MM.1S (cell line): Measurements from ENCODE around the gene SRPK3.

Experiments
- DNase-seq: peaks from one replicate; pipeline ENCODE4 v3.0.0-alpha.2; 2015
- H2AFZ ChIP-seq: fragments of 300-600 bp; sonication (generic); 2 replicates; pipeline ENCODE4 v1.6.0; 2016; ENCODE audit warnings: antibody characterized with exemption, low read length
- H3F3A ChIP-seq: fragments of 300-600 bp; sonication (generic); 2 replicates; pipeline ENCODE4 v1.6.1; 2016; ENCODE audit warnings: mild to moderate bottlenecking, antibody characterized with exemption, low read length, moderate library complexity, mixed read lengths; ENCODE audit not compliant: insufficient read depth
- H3K27ac ChIP-seq: fragments of 300-600 bp; sonication (generic); 2 replicates; pipeline ENCODE4 v1.5.1; 2016; ENCODE audit warnings: mild to moderate bottlenecking, low read length
- H3K27me3 ChIP-seq: fragments of 300-600 bp; sonication (generic); replicated peaks from 2 replicates; pipeline ENCODE4 v1.6.0; 2016; ENCODE audit warnings: low read length; ENCODE audit not compliant: insufficient read depth
- H3K36me3 ChIP-seq: fragments of 300-600 bp; sonication (generic); replicated peaks from 2 replicates; pipeline ENCODE4 v1.6.1; 2016; ENCODE audit warnings: mild to moderate bottlenecking, low read length, mixed read lengths; ENCODE audit not compliant: insufficient read depth
- H3K4me1 ChIP-seq: fragments of 300-600 bp; sonication (generic); 2 replicates; pipeline ENCODE4 v1.6.1; 2016; ENCODE audit warnings: low read length, mixed read lengths
- H3K4me2 ChIP-seq: fragments of 300-600 bp; sonication (generic); 2 replicates; pipeline ENCODE4 v1.6.0; 2016; ENCODE audit warnings: low read depth, low read length
- H3K4me3 ChIP-seq: fragments of 300-600 bp; sonication (generic); 2 replicates; pipeline ENCODE4 v1.5.1; 2016; ENCODE audit warnings: low read length, mixed read lengths
- H3K79me2 ChIP-seq: fragments of 300-600 bp; sonication (generic); 2 replicates; pipeline ENCODE4 v1.6.1; 2016; ENCODE audit warnings: mixed run types, low read length, mixed read lengths
- H3K9ac ChIP-seq: fragments of 300-600 bp; sonication (generic); 2 replicates; pipeline ENCODE4 v1.6.1; 2016; ENCODE audit warnings: low read length, mixed read lengths
- H3K9me2 ChIP-seq: fragments of 300-600 bp; sonication (generic); replicated peaks from 2 replicates; pipeline ENCODE4 v1.6.1; 2016; ENCODE audit warnings: mild to moderate bottlenecking, low read length, mixed read lengths; ENCODE audit not compliant: insufficient read depth
- H3K9me3 ChIP-seq: fragments of 300-600 bp; sonication (generic); replicated peaks from 2 replicates; pipeline ENCODE4 v1.6.1; 2016; ENCODE audit warnings: mild to moderate bottlenecking, low read length, mixed read lengths; ENCODE audit not compliant: insufficient read depth
- H4K20me1 ChIP-seq: fragments of 300-600 bp; sonication (generic); 2 replicates; pipeline ENCODE4 v1.6.1; 2016; ENCODE audit warnings: mild to moderate bottlenecking, low read length, moderate library complexity, mixed read lengths; ENCODE audit not compliant: insufficient read depth
- EZH2 ChIP-seq: fragments of 300-600 bp; sonication (generic); optimal IDR thresholded peaks from 2 replicates; pipeline ENCODE3; 2017; ENCODE audit warnings: low read depth, mild to moderate bottlenecking, antibody characterized with exemption, low read length, mixed read lengths
- EZH2phosphoT487 ChIP-seq: fragments of 300-600 bp; sonication (generic); IDR thresholded peaks from 2 replicates; pipeline ENCODE4 v1.6.1; 2018; ENCODE audit warnings: antibody characterized with exemption, low read length
- TF ChIP-seq, protein P1 (sequence below): fragments of 300-600 bp; sonication (generic); IDR thresholded peaks from 2 replicates; pipeline ENCODE4 v1.5.1; 2016; ENCODE audit warnings: antibody characterized with exemption, low read length, mixed read lengths

SRPK3 gene

DNA sequence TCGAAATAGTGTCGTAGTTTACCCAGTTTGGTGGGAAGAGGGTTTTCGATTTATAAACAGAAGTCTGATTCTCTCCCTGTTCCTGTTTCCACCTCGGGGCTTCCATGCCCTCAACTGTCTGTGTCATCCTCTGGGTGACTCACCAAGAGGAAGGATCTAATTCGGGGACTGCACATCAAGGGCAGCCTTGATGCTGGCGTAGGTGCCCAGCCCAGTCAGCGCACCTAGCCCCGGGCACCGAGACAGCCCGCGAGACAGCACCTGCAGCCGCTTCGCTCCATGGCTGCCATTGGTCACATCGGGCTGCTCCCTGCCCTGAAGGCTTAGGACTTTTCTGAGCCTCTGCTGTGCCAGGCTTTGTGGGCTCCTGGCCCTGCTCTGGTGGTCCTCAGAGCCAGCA lies 48.4 kb upstream of the SRPK3 start:
- no peak overlapping the region for H2AFZ ChIP-seq
- H3K36me3 ChIP-seq: no peaks in the 10 kb centered on the region
- H3K9me3 ChIP-seq: no peaks in the 10 kb centered on the region
- no peak overlapping the region for H3K4me3 ChIP-seq
- H3K9ac ChIP-seq: no peak overlapping the region
- H3K27ac ChIP-seq: no peak overlapping the region
- DNase-seq: no peak
- H3F3A ChIP-seq: peaks cover 9% of the 10 kb centered on the region
- TF ChIP-seq EZH2: no peak
- TF ChIP-seq EZH2phosphoT487: no peak
- TF ChIP-seq, protein P1, sequence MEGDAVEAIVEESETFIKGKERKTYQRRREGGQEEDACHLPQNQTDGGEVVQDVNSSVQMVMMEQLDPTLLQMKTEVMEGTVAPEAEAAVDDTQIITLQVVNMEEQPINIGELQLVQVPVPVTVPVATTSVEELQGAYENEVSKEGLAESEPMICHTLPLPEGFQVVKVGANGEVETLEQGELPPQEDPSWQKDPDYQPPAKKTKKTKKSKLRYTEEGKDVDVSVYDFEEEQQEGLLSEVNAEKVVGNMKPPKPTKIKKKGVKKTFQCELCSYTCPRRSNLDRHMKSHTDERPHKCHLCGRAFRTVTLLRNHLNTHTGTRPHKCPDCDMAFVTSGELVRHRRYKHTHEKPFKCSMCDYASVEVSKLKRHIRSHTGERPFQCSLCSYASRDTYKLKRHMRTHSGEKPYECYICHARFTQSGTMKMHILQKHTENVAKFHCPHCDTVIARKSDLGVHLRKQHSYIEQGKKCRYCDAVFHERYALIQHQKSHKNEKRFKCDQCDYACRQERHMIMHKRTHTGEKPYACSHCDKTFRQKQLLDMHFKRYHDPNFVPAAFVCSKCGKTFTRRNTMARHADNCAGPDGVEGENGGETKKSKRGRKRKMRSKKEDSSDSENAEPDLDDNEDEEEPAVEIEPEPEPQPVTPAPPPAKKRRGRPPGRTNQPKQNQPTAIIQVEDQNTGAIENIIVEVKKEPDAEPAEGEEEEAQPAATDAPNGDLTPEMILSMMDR: no peak
- no peaks in the 10 kb centered on the region for H3K27me3 ChIP-seq
- peaks cover 3% of the 10 kb centered on the region; the same call in 1 of the 2 replicates for H3K79me2 ChIP-seq
- no peaks in the 10 kb centered on the region for H4K20me1 ChIP-seq
- H3K9me2 ChIP-seq: no peaks in the 10 kb centered on the region
- H3K4me1 ChIP-seq: peaks cover 14% of the 10 kb centered on the region
- no peak overlapping the region for H3K4me2 ChIP-seq

GRCh38 chrX:153733651-153734240 lies 47.1 kb upstream of the SRPK3 start:
- no peak for DNase-seq
- no peak overlapping the region for H3K4me2 ChIP-seq
- H3K9me2 ChIP-seq: no peaks in the 10 kb centered on the region
- peaks cover 9% of the 10 kb centered on the region for H3F3A ChIP-seq
- no peak overlapping the region for H2AFZ ChIP-seq
- TF ChIP-seq EZH2 (no peak), EZH2phosphoT487 (no peak)
- TF ChIP-seq, protein P1: no peak
- H3K9ac ChIP-seq: no peak overlapping the region
- H3K27ac ChIP-seq: no peak overlapping the region
- H3K79me2 ChIP-seq: no peaks in the 10 kb centered on the region
- no peaks in the 10 kb centered on the region for H3K9me3 ChIP-seq
- H4K20me1 ChIP-seq: no peaks in the 10 kb centered on the region
- H3K27me3 ChIP-seq: no peaks in the 10 kb centered on the region
- no peaks in the 10 kb centered on the region for H3K36me3 ChIP-seq
- H3K4me3 ChIP-seq: no peak overlapping the region
- peaks cover 12% of the 10 kb centered on the region; the same call in 1 of the 2 replicates for H3K4me1 ChIP-seq

DNA sequence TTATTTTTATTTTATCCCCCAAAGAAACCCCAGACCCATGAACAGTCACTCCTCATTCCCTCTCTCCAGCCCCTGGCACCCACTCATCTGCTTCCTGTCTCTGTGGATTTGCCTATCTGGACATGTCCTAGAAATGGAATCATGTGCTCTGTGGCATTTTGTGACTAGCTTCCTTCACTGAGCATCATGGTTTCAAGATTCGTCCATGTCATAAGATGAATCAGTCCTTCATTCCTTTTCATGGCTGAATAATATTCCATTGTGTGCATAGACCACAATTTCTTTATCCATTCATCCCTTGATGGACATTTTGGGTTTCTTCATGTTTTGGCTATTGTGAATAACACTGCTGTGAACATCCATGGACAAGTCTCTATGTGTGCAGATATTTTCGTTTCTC lies 46.0 kb upstream of the SRPK3 start:
- DNase-seq: no peak
- Histone ChIP-seq H3K36me3 (no peaks in the 10 kb centered on the region), H3K9ac (no peak overlapping the region), H3K4me2 (no peak overlapping the region), H3K9me2 (no peaks in the 10 kb centered on the region), H3K27me3 (no peaks in the 10 kb centered on the region), H2AFZ (no peak overlapping the region), H3K79me2 (no peaks in the 10 kb centered on the region), H3K4me3 (no peak overlapping the region), H3F3A (peaks cover 9% of the 10 kb centered on the region), H3K4me1 (peaks cover 12% of the 10 kb centered on the region; the same call in 1 of the 2 replicates), H3K27ac (no peak overlapping the region), H4K20me1 (no peaks in the 10 kb centered on the region), H3K9me3 (no peaks in the 10 kb centered on the region)
- TF ChIP-seq EZH2phosphoT487: no peak
- TF ChIP-seq, protein P1: no peak
- no peak for TF ChIP-seq EZH2
